K562 (cell line): ENCODE measurements around the gene AGRN. TPM values are rescaled to one million over a fixed set of nuclear protein-coding genes. Genes with fewer than 3 reads are reported as not detected.

ENCODE experiments used
- ETV6 ChIP-seq, 3 experiments: fragments of 150-350 bp in 1 of 3; sonication (generic) in 1 of 3; formaldehyde crosslinking in 1 of 3; IDR thresholded peaks; 2 replicates each; pipeline versions ENCODE4 v1.6.1 to v1.8.0; 2014 to 2022; ENCODE audit warnings: borderline replicate concordance in 2 of 3, low read depth in 2 of 3, antibody characterized with exemption in 1 of 3, low read length in 1 of 3, mild to moderate bottlenecking in 1 of 3, missing genetic modification reagents in 1 of 3
- HNRNPUL1 ChIP-seq: fragments of 200-400 bp; formaldehyde crosslinking; IDR thresholded peaks from 2 replicates; pipeline ENCODE4 v1.6.1; 2017; ENCODE audit warnings: low read length
- MCM3 ChIP-seq: fragments of 450-650 bp; IDR thresholded peaks from 2 replicates; pipeline ENCODE4 v1.6.1; 2016
- RBM15 ChIP-seq: fragments of 200-400 bp; formaldehyde crosslinking; IDR thresholded peaks from 2 replicates; pipeline ENCODE4 v1.6.1; 2018; ENCODE audit warnings: mild to moderate bottlenecking, low read length, moderate library complexity; ENCODE audit not compliant: insufficient read depth
- RBM22 ChIP-seq: fragments of 200-400 bp; formaldehyde crosslinking; IDR thresholded peaks from 2 replicates; pipeline ENCODE4 v1.6.1; 2018; ENCODE audit warnings: low read length, low read depth; ENCODE audit not compliant: poor library complexity, severe bottlenecking
- ZFP30 ChIP-seq: fragments of 250-450 bp; sonication (Bioruptor Pico); IDR thresholded peaks from 2 replicates; pipeline ENCODE4 v1.8.0; 2022; ENCODE audit warnings: moderate library complexity, mild to moderate bottlenecking, inconsistent platforms, borderline replicate concordance
- ZNF324 ChIP-seq: fragments of 250-450 bp; sonication (Bioruptor Pico); IDR thresholded peaks from 2 replicates; pipeline ENCODE4 v1.4.0; 2020; ENCODE audit warnings: mild to moderate bottlenecking
- polyA plus RNA-seq, 8 experiments: library from polyadenylated mRNA; depleted of rRNA in 4 of 8; stranded (reverse) in 5 of 8; unstranded in 3 of 8; fragments of >200 nt; fragmentation: Nextera tagmentation in 2 of 8; fragmentation: Illumina TruSeq in 1 of 8; extraction: Ambion mirVana in 2 of 8; extraction: Trizol in 1 of 8; gene quantifications; 2 replicates each; pipeline versions ENCODE4 v1.2.1 to v1.2.3, GENCODE V29; 2011 to 2014; ENCODE audit warnings: inconsistent platforms in 1 of 8, missing spikeins in 1 of 8
- total RNA-seq, 7 experiments: library from RNA; depleted of rRNA in 6 of 7; stranded (reverse); fragments of >200 nt in 6 of 7; fragmentation: Illumina TruSeq in 2 of 7; extraction: Trizol in 2 of 7; gene quantifications; 2 replicates each; pipeline versions ENCODE4 v1.2.1 to v1.2.3, GENCODE V29; 2011 to 2021; ENCODE audit warnings: low replicate concordance in 1 of 7
- TF ChIP-seq, protein P1 (sequence below): sonication (generic); formaldehyde crosslinking; IDR thresholded peaks from 2 replicates; pipeline ENCODE4 v1.8.0; 2022; ENCODE audit warnings: missing genetic modification reagents, mild to moderate bottlenecking, moderate library complexity, borderline replicate concordance

The AGRN gene
- total and polyA plus RNA-seq, 9 of the 15 experiments (the other 6 are each of a cell fraction or from before 2014, with no cell fraction given) = 0.04 to 111 (median 18.1) TPM

DNA sequence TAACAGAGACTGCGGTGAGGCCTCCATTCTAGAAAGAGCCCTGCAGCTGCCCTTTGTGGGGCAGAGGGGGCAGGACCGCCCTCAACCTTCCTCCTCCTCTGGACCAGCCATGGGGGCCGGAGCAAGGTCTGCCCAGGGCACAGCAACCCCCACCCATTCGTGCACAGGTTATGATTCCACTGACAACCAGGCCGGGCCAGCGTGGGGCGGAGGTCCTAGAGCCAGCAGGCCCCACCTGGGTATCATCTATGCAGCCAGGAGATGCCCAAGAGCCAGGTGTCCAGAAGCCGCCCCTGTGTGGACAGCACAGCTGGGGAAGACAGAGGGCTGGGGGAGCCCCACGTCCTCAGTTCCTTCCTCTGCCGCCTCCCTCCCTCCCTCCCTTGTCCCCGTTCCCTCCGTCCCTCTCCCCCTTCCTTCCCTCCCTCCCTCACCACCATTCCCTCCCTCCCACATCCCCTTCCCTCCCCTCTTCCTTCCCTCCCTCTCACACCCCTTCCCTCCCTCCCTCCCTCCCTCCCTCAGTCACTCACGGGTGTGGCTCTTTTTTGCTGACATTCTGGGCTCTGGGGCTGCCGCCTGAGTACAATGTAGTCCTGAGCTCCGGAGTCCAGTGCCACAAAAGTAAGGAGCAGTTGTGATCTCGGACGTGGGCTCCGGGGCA lies 41.9 kb downstream of the AGRN start (continued):
- TF ChIP-seq ZNF324 = no peak
- TF ChIP-seq MCM3 = no peak
- no peak for TF ChIP-seq ETV6 (IDR thresholded peaks at IDR 0.05; ENCODE audit: borderline replicate concordance in 1 of 2, low read depth in 2 of 2, low read length in 1 of 2)
- TF ChIP-seq ETV6 (CRISPR knock-in tag; IDR thresholded peaks at IDR 0.05; ENCODE audit: borderline replicate concordance) = no peak
- TF ChIP-seq, protein P1, sequence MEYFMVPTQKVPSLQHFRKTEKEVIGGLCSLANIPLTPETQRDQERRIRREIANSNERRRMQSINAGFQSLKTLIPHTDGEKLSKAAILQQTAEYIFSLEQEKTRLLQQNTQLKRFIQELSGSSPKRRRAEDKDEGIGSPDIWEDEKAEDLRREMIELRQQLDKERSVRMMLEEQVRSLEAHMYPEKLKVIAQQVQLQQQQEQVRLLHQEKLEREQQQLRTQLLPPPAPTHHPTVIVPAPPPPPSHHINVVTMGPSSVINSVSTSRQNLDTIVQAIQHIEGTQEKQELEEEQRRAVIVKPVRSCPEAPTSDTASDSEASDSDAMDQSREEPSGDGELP (CRISPR knock-in tag) = peak; percentile 31; the same call in 1 of the 2 replicates
- TF ChIP-seq RBM22 = no peak
- TF ChIP-seq ZFP30 (CRISPR knock-in tag) = no peak
- TF ChIP-seq HNRNPUL1 = no peak
- TF ChIP-seq RBM15 = no peak
- TF ChIP-seq, all 486 proteins: peak for 7
